A673 (cell line): ENCODE measurements around the gene CNIH3. TPM values are rescaled to one million over a fixed set of nuclear protein-coding genes. Genes with fewer than 3 reads are reported as not detected.

Source experiments
- BruUV-seq: library from RNA; stranded (reverse); fragments of 400-500 nt; replicated peaks from 2 replicates; lab custom pipeline; 2021; lab: Mats Ljungman, UMichigan
- CTCF ChIA-PET: fragments of 300-600 bp; sonication (Branson Sonifier 250); formaldehyde crosslinking; loops from one replicate; lab custom pipeline; 2022; ENCODE audit warnings: antibody characterized with exemption; lab: Charles Lee
- POLR2A ChIA-PET: fragments of 300-600 bp; sonication (Branson Sonifier 250); formaldehyde crosslinking; loops from one replicate; lab custom pipeline; 2022; ENCODE audit warnings: antibody characterized with exemption; ENCODE audit not compliant: low non-redundant PET; lab: Charles Lee
- DNase-seq: peaks from one replicate; pipeline ENCODE4 v3.0.0-alpha.2; 2015; ENCODE audit warnings: low spot score
- H3K27ac ChIP-seq: fragments of 200-600 bp; sonication (generic); 2 replicates; pipeline ENCODE4 v1.5.1; 2016; ENCODE audit warnings: mixed run types, low read depth, mild to moderate bottlenecking, mixed read lengths, antibody characterized with exemption, low read length; ENCODE audit not compliant: poor library complexity, severe bottlenecking
- H3K27me3 ChIP-seq: fragments of 200-600 bp; sonication (generic); replicated peaks from 2 replicates; pipeline ENCODE4 v1.6.1; 2017; ENCODE audit warnings: mixed run types, low read depth, mild to moderate bottlenecking, mixed read lengths, antibody characterized with exemption, low read length; ENCODE audit not compliant: insufficient read depth, poor library complexity
- H3K36me3 ChIP-seq: fragments of 200-600 bp; sonication (generic); 2 replicates; pipeline ENCODE4 v1.6.1; 2016; ENCODE audit warnings: mixed run types, mild to moderate bottlenecking, mixed read lengths, antibody characterized with exemption, low read length; ENCODE audit not compliant: insufficient read depth, poor library complexity, severe bottlenecking
- H3K4me1 ChIP-seq: fragments of 200-600 bp; sonication (generic); 2 replicates; pipeline ENCODE4 v1.6.1; 2017; ENCODE audit warnings: mixed run types, mild to moderate bottlenecking, mixed read lengths, antibody characterized with exemption, low read length; ENCODE audit not compliant: insufficient read depth, poor library complexity, severe bottlenecking
- H3K4me3 ChIP-seq: fragments of 200-600 bp; sonication (generic); 2 replicates; pipeline ENCODE4 v1.5.1; 2016; ENCODE audit warnings: low read depth, mixed run types, mild to moderate bottlenecking, mixed read lengths, low read length; ENCODE audit not compliant: poor library complexity, severe bottlenecking
- H3K9me3 ChIP-seq: fragments of 200-600 bp; sonication (generic); 2 replicates; pipeline ENCODE4 v1.6.1; 2016; ENCODE audit warnings: mixed run types, low read depth, mild to moderate bottlenecking, mixed read lengths, antibody characterized with exemption, low read length; ENCODE audit not compliant: poor library complexity, severe bottlenecking
- CTCF ChIP-seq: fragments of 300-800, 200-600 bp; sonication (generic); conservative IDR thresholded peaks from 2 replicates; pipeline ENCODE4 v1.5.1; 2017; ENCODE audit warnings: low read depth, mild to moderate bottlenecking, antibody characterized with exemption, low read length, moderate library complexity, mixed read lengths
- EZH2 ChIP-seq: fragments of 200-600 bp; sonication (generic); IDR thresholded peaks from 2 replicates; pipeline ENCODE4 v1.6.1; 2017; ENCODE audit warnings: borderline replicate concordance, low read depth, mild to moderate bottlenecking, mixed read lengths, antibody characterized with exemption, low read length; ENCODE audit not compliant: poor library complexity, severe bottlenecking
- intact Hi-C: fragments of 100-400 bp; cut with micrococcal nuclease; formaldehyde crosslinking; loops from one replicate; pipeline ENCODE4 v1.10.0; 2022; ENCODE audit not compliant: unreplicated experiment
- total RNA-seq: library from RNA; stranded (reverse); gene quantifications from 2 replicates; pipeline ENCODE4 v1.2.3, GENCODE V29; 2021

The CNIH3 gene
- total RNA-seq, 1 experiment from 2014 or later: 3.8 TPM

GRCh38 chr1:224763126-224763775, 147.1 kb downstream of the CNIH3 start:
- Histone ChIP-seq H3K27ac (no peak overlapping the region), H3K4me3 (no peak overlapping the region), H3K9me3 (no peaks in the 10 kb centered on the region), H3K27me3 (peaks cover 12% of the 10 kb centered on the region), H3K36me3 (no peaks in the 10 kb centered on the region), H3K4me1 (peaks cover 6% of the 10 kb centered on the region)
- no peak for DNase-seq
- intact Hi-C loops: no loop called here
- CTCF ChIA-PET: no interaction called here
- no peak for TF ChIP-seq EZH2
- no peak for TF ChIP-seq CTCF
- no TSS peak for BruUV-seq
- POLR2A ChIA-PET: no interaction called here

DNA sequence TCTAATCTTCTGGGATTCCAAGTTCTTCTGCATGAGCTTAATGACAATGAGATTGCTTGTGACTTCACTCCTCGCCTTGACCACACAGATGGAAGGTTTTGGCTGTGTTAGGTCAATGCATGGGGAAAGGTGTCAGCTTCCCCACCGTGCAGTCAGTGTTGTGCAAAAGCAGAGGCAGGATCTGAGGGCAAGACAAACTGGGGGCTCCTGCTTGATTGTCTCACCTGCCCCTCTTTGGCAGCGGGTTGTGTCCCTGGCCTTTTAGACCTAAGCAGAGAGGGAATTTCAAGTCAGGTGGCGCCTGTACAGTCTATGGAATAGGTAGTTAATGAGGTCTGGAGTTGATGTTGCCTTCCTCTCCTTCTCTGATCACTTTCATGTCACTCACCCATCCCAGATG, 150.1 kb downstream of the CNIH3 start:
- ChIA-PET CTCF (no interaction called here), POLR2A (no interaction called here)
- TF ChIP-seq EZH2 (no peak), CTCF (no peak)
- intact Hi-C loops: no loop called here
- H3K27ac ChIP-seq: no peak overlapping the region
- H3K4me1 ChIP-seq: no peaks in the 10 kb centered on the region
- H3K27me3 ChIP-seq: peaks cover 19% of the 10 kb centered on the region
- BruUV-seq: no TSS peak
- H3K9me3 ChIP-seq: no peaks in the 10 kb centered on the region
- no peak for DNase-seq
- no peaks in the 10 kb centered on the region for H3K36me3 ChIP-seq
- no peak overlapping the region for H3K4me3 ChIP-seq

DNA sequence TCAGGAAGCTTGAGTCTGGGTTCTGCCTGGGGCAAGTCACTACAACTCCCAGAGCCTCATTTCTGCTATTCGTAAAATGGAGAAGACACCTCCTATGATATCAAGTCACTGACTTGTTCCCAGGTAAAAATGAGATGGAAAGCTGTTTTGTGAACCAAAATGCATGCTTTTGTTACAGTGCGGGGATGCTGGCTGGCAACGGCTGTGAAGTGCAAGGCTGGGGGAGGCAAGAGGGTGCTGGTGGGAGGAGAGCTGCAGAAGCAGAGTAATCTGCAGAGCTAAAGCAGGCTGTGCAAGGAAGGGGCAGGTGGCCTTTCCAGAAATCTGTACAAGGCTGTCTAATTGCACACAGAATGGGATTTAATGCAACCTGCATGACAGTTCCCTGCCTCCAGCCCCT, 150.9 kb downstream of the CNIH3 start:
- ChIA-PET CTCF (no interaction called here), POLR2A (no interaction called here)
- Histone ChIP-seq H3K27me3 (peaks cover 27% of the 10 kb centered on the region), H3K9me3 (no peaks in the 10 kb centered on the region), H3K36me3 (no peaks in the 10 kb centered on the region), H3K27ac (no peak overlapping the region), H3K4me1 (no peaks in the 10 kb centered on the region), H3K4me3 (no peak overlapping the region)
- TF ChIP-seq EZH2 (no peak), CTCF (no peak)
- intact Hi-C loops: no loop called here
- DNase-seq: no peak
- no TSS peak for BruUV-seq
